ENCODE measurements around the gene OS9. TPM values are rescaled to one million over a fixed set of nuclear protein-coding genes. Genes with fewer than 3 reads are reported as not detected.

The OS9 gene
- total RNA-seq, 4 donors from 2014 or later: 139 to 223 (median 148) TPM

GRCh38 chr12:57730336-57731067 is 36.6 kb downstream of the OS9 start:
- intact Hi-C loops (cut with DNase I): no loop called here
- no peak for DNase-seq (ENCODE audit: extremely low spot score)
- peaks cover 17 to 28% (median 23%) of the 10 kb centered on the region in 4 donors for H3K4me1 ChIP-seq
- no peaks in the 10 kb centered on the region for H3K36me3 ChIP-seq
- TF ChIP-seq POLR2A (IDR thresholded peaks at IDR 0.05; ENCODE audit: low read depth) (no peak), EP300 (IDR thresholded peaks at IDR 0.05) (no peak), POLR2AphosphoS5 (IDR thresholded peaks at IDR 0.05) (no peak)
- TF ChIP-seq, protein P1, sequence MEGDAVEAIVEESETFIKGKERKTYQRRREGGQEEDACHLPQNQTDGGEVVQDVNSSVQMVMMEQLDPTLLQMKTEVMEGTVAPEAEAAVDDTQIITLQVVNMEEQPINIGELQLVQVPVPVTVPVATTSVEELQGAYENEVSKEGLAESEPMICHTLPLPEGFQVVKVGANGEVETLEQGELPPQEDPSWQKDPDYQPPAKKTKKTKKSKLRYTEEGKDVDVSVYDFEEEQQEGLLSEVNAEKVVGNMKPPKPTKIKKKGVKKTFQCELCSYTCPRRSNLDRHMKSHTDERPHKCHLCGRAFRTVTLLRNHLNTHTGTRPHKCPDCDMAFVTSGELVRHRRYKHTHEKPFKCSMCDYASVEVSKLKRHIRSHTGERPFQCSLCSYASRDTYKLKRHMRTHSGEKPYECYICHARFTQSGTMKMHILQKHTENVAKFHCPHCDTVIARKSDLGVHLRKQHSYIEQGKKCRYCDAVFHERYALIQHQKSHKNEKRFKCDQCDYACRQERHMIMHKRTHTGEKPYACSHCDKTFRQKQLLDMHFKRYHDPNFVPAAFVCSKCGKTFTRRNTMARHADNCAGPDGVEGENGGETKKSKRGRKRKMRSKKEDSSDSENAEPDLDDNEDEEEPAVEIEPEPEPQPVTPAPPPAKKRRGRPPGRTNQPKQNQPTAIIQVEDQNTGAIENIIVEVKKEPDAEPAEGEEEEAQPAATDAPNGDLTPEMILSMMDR (IDR thresholded peaks at IDR 0.05): no peak
- H3K4me3 ChIP-seq: no peak overlapping the region
- H3K27ac ChIP-seq (replicated peaks in 1 of 4): no peak overlapping the region
- no peaks in the 10 kb centered on the region for H3K9me3 ChIP-seq
- peaks cover 8 to 85% (median 24%) of the 10 kb centered on the region in 4 donors for H3K27me3 ChIP-seq
- WGBS: 81% methylated on average over 13 of the region's 13 CpGs

DNA sequence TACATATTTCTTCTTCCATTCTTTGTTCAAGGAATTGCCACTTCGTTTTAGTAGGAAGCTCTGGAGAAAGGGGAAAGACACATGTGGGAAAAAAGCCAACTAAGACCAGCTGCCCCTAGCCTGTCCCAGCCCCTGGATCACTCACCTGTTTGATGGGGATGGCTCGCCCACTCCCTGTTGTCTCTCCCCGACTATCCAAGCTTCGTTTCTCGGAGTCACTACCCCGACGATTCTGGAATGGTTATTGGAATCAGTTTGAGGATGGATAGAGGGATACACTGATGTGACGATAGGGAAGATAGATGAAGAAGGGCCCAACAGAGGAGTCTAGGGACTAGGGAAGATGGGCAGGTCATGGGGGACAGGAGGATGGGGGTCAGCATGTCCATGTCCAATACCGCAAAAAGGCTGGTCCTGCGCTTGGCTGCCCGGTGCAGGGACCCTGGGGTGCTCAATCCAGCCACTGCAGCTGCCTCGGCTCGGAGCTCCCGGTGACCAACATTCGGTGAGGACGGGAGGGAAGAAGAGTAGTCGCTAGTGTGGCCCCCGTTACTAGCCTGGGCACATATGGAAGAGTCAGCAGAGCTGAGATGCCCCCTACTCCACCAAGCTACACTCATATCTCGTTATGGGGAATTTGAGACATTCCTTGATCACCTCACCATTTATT is 37.6 kb downstream of the OS9 start:
- intact Hi-C loops (cut with DNase I): no loop called here
- Histone ChIP-seq H3K9me3 (no peaks in the 10 kb centered on the region), H3K36me3 (no peaks in the 10 kb centered on the region), H3K27me3 (peaks cover 14 to 85% (median 29%) of the 10 kb centered on the region in 4 donors), H3K4me3 (no peak overlapping the region), H3K4me1 (peaks cover 21 to 28% (median 23%) of the 10 kb centered on the region in 4 donors), H3K27ac (replicated peaks in 1 of 4) (no peak overlapping the region)
- 83% methylated on average over 19 of the region's 19 CpGs for WGBS
- no peak for TF ChIP-seq EP300 (IDR thresholded peaks at IDR 0.05)
- TF ChIP-seq, protein P1 (IDR thresholded peaks at IDR 0.05): no peak
- no peak for TF ChIP-seq POLR2A (IDR thresholded peaks at IDR 0.05; ENCODE audit: low read depth)
- no peak for TF ChIP-seq POLR2AphosphoS5 (IDR thresholded peaks at IDR 0.05)
- no peak for DNase-seq (ENCODE audit: extremely low spot score)

DNA sequence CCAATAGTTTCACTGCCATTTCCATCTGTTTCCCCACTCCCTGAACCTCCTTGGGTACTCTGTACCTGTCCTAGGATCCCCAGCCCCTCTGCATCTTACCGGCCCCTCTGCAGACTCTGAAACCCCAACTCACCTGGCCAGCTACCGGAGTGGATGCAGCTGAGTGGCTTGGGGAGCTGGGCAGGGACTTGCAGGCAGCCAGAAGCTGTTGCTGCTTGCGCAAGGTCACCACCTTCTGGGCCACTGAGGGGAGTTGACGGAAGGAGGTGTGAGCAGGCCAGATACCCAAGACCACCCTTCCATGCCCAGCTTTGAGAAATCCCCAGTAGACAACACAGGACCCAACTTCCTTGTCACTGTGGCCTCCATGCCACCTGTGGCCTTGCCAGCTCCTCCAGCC is 38.3 kb downstream of the OS9 start:
- Histone ChIP-seq H3K27me3 (peaks cover 12 to 85% (median 34%) of the 10 kb centered on the region in 4 donors), H3K9me3 (no peaks in the 10 kb centered on the region), H3K4me3 (no peak overlapping the region), H3K36me3 (no peaks in the 10 kb centered on the region), H3K4me1 (peaks cover 21 to 28% (median 23%) of the 10 kb centered on the region in 4 donors), H3K27ac (replicated peaks in 1 of 4) (no peak overlapping the region)
- intact Hi-C loops (cut with DNase I): no loop called here
- TF ChIP-seq EP300 (IDR thresholded peaks at IDR 0.05) (no peak), POLR2A (IDR thresholded peaks at IDR 0.05; ENCODE audit: low read depth) (no peak), POLR2AphosphoS5 (IDR thresholded peaks at IDR 0.05) (no peak)
- TF ChIP-seq, protein P1 (IDR thresholded peaks at IDR 0.05): no peak
- DNase-seq (ENCODE audit: extremely low spot score): no peak
- WGBS: 75% methylated on average over 3 of the region's 4 CpGs

- Histone ChIP-seq H3K27ac (replicated peaks in 1 of 4) (no peak overlapping the region), H3K4me3 (no peak overlapping the region), H3K36me3 (no peaks in the 10 kb centered on the region), H3K9me3 (no peaks in the 10 kb centered on the region), H3K27me3 (peaks cover 16 to 85% (median 38%) of the 10 kb centered on the region in 4 donors), H3K4me1 (peaks cover 27 to 29% (median 28%) of the 10 kb centered on the region in 4 donors)
- no peak for DNase-seq (ENCODE audit: extremely low spot score)
- 82% methylated on average over 10 of the region's 11 CpGs for WGBS
- intact Hi-C loops (cut with DNase I): no loop called here
- no peak for TF ChIP-seq POLR2AphosphoS5 (IDR thresholded peaks at IDR 0.05)
- TF ChIP-seq POLR2A (IDR thresholded peaks at IDR 0.05; ENCODE audit: low read depth): no peak
- TF ChIP-seq, protein P1 (IDR thresholded peaks at IDR 0.05): no peak
- TF ChIP-seq EP300 (IDR thresholded peaks at IDR 0.05): no peak
Measured at GRCh38 chr12:57732726-57733593, 39.0 kb downstream of the OS9 start.

All from esophagus muscularis mucosa (tissue), 4 donors.